ENCODE results near the gene SARS2. TPM values are rescaled to one million over a fixed set of nuclear protein-coding genes. Genes with fewer than 3 reads are reported as not detected.

SARS2 gene
- total RNA-seq, 1 donor from 2014 or later, result 45.8 TPM

DNA sequence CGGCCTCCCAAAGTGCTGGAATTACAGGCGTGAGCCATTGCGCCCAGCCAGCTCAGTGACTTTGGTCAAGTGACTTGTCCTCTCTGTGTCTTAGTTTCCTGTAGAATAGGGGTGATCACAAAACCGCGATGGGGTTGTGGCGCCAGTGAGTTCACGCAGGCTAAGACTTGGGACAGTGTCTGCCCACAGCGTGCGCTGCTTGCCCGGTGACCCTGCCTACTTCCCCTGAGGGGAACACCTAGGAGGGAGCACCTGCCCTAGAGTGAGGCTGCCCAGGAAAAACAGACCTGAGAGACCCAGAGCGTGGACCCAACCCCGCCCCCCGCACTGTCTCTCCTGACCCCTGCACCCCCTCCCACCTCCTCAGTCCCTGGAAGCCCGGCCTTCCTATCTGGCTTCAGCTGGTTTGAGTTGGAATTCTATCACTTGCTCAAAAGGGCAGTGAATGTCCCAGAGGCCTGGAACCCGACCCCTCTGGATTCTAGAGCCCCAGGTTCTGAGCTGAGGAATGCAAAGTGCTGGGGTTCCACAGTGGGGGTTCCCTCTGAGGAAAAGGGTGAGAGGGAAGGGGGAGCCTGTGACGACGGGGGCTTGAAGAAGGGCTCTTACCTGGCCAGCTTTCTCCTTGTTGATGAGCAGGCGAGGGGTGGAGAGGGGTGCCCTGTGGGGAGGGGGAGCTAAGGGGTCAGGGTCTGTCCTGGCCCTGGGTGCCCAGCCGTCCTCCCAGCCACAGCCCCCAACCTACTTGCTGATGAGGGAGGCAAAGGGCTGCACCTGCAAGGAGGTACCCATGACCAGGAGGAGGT lies 50.3 kb downstream of the SARS2 start:
- Histone ChIP-seq H3K4me2 (no peak overlapping the region), H3K4me1 (peaks cover 8% of the 10 kb centered on the region), H4K20me1 (ENCODE audit: low read depth) (no peaks in the 10 kb centered on the region), H2AFZ (replicated peaks) (no peak overlapping the region), H3K4me3 (no peak overlapping the region), H3F3A (ENCODE audit: low read depth) (no peaks in the 10 kb centered on the region), H3K9me3 (ENCODE audit: low read depth) (no peaks in the 10 kb centered on the region), H3K27me3 (no peaks in the 10 kb centered on the region), H3K36me3 (no peaks in the 10 kb centered on the region), H3K9ac (no peak overlapping the region), H3K79me2 (ENCODE audit: low read depth) (no peaks in the 10 kb centered on the region), H3K27ac (no peak overlapping the region)
- Mint-ChIP-seq H3K9me3 (no peaks in the 10 kb centered on the region), H3K4me3 (peak overlapping the region; percentile 21), H3K27me3 (ENCODE audit: insufficient read depth, low read depth) (peaks cover 8% of the 10 kb centered on the region), H3K36me3 (no peaks in the 10 kb centered on the region), H3K4me1 (peaks cover 8% of the 10 kb centered on the region), H3K27ac (no peak overlapping the region)
- TF ChIP-seq EZH2 (IDR thresholded peaks at IDR 0.05) (no peak), EZH2phosphoT487 (IDR thresholded peaks at IDR 0.05) (no peak)
- TF ChIP-seq, protein P1, sequence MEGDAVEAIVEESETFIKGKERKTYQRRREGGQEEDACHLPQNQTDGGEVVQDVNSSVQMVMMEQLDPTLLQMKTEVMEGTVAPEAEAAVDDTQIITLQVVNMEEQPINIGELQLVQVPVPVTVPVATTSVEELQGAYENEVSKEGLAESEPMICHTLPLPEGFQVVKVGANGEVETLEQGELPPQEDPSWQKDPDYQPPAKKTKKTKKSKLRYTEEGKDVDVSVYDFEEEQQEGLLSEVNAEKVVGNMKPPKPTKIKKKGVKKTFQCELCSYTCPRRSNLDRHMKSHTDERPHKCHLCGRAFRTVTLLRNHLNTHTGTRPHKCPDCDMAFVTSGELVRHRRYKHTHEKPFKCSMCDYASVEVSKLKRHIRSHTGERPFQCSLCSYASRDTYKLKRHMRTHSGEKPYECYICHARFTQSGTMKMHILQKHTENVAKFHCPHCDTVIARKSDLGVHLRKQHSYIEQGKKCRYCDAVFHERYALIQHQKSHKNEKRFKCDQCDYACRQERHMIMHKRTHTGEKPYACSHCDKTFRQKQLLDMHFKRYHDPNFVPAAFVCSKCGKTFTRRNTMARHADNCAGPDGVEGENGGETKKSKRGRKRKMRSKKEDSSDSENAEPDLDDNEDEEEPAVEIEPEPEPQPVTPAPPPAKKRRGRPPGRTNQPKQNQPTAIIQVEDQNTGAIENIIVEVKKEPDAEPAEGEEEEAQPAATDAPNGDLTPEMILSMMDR (IDR thresholded peaks at IDR 0.05), result no peak
- DNase-seq (ENCODE audit: low spot score), result peak; percentile 31

DNA sequence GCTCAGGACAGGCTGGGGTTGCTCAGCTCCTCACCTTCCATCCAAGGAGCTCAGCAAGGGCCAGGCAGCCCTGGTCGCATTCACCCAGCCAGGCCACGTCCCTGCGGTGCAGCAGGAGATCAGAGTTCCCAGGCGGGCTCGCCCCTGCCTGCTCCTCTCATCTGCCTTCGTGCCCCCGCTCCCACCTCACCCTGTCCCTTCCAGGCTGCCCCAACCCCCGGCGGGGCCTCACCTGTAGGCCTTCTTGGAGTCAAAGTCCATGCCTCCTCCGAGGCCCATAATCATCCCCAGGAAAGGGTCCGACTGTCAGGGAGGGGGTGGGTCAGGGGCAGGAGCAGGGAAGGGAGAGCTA lies 51.2 kb downstream of the SARS2 start:
- no peaks in the 10 kb centered on the region for H3K79me2 ChIP-seq (ENCODE audit: low read depth)
- no peaks in the 10 kb centered on the region for H3K36me3 Mint-ChIP-seq
- H4K20me1 ChIP-seq (ENCODE audit: low read depth), result no peaks in the 10 kb centered on the region
- H3K27ac Mint-ChIP-seq, result no peak overlapping the region
- DNase-seq (ENCODE audit: low spot score), result no peak
- no peaks in the 10 kb centered on the region for H3F3A ChIP-seq (ENCODE audit: low read depth)
- H3K27me3 Mint-ChIP-seq (ENCODE audit: insufficient read depth, low read depth), result peaks cover 6% of the 10 kb centered on the region
- no peaks in the 10 kb centered on the region for H3K9me3 ChIP-seq (ENCODE audit: low read depth)
- no peaks in the 10 kb centered on the region for H3K9me3 Mint-ChIP-seq
- peaks cover 8% of the 10 kb centered on the region for H3K4me1 ChIP-seq
- no peak overlapping the region for H2AFZ ChIP-seq (replicated peaks)
- peaks cover 8% of the 10 kb centered on the region for H3K4me1 Mint-ChIP-seq
- TF ChIP-seq EZH2 (IDR thresholded peaks at IDR 0.05) (no peak), EZH2phosphoT487 (IDR thresholded peaks at IDR 0.05) (no peak)
- TF ChIP-seq, protein P1 (IDR thresholded peaks at IDR 0.05), result no peak
- no peak overlapping the region for H3K27ac ChIP-seq
- H3K4me3 ChIP-seq, result no peak overlapping the region
- H3K27me3 ChIP-seq, result no peaks in the 10 kb centered on the region
- no peaks in the 10 kb centered on the region for H3K36me3 ChIP-seq
- no peak overlapping the region for H3K4me3 Mint-ChIP-seq
- H3K9ac ChIP-seq, result no peak overlapping the region
- H3K4me2 ChIP-seq, result no peak overlapping the region

DNA sequence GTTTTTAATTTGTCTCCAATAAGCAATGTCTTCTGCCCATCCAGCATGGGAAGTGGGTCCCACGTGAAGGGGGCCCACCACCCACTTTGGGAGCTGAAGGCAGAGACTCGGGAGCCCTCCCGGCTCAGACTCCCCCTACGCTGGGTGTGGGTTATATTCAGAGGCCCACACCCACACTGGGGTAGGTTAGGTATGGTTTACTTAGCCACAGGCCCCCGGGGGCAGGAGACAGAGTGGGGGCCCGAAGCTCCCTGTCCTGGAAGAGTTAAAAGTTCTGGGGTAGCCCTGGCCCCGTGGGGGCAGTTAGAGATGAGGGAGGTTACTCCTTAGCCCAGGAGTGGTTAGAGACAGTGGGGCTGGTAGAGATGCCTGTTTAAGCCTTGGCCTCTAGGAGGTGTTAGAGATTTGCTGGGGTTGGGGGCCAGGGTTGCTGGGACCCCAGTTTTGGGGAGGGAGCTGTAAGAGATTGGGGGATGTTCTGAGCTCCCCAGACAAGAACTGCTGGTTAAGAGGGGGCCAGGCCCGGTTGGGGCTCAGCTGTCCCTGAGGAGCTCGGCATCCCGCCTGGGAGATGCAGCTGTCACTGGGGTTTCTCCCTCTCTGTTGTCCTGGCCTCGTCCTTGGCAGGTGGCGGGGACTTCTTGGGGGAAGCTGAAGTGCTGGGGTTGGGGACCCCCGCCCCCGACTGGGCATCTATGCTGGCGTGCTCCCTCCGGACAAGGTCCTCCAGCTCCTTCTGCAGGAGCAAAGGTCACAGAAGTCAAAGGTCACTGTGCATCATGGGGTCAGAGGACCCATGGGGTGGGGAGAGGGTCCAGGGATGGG lies 51.8 kb downstream of the SARS2 start:
- H3K27me3 ChIP-seq, result no peaks in the 10 kb centered on the region
- no peak overlapping the region for H2AFZ ChIP-seq (replicated peaks)
- no peak overlapping the region for H3K27ac ChIP-seq
- H3F3A ChIP-seq (ENCODE audit: low read depth), result no peaks in the 10 kb centered on the region
- peaks cover 8% of the 10 kb centered on the region for H3K27me3 Mint-ChIP-seq (ENCODE audit: insufficient read depth, low read depth)
- no peak overlapping the region for H3K4me3 Mint-ChIP-seq
- no peaks in the 10 kb centered on the region for H3K9me3 Mint-ChIP-seq
- H3K4me1 Mint-ChIP-seq, result peaks cover 8% of the 10 kb centered on the region
- no peaks in the 10 kb centered on the region for H3K9me3 ChIP-seq (ENCODE audit: low read depth)
- H4K20me1 ChIP-seq (ENCODE audit: low read depth), result no peaks in the 10 kb centered on the region
- no peaks in the 10 kb centered on the region for H3K36me3 Mint-ChIP-seq
- H3K27ac Mint-ChIP-seq, result no peak overlapping the region
- DNase-seq (ENCODE audit: low spot score), result no peak
- TF ChIP-seq EZH2phosphoT487 (IDR thresholded peaks at IDR 0.05) (no peak), EZH2 (IDR thresholded peaks at IDR 0.05) (no peak)
- TF ChIP-seq, protein P1 (IDR thresholded peaks at IDR 0.05), result no peak
- H3K79me2 ChIP-seq (ENCODE audit: low read depth), result no peaks in the 10 kb centered on the region
- H3K4me2 ChIP-seq, result no peak overlapping the region
- no peaks in the 10 kb centered on the region for H3K36me3 ChIP-seq
- H3K4me1 ChIP-seq, result peaks cover 8% of the 10 kb centered on the region
- no peak overlapping the region for H3K9ac ChIP-seq
- no peak overlapping the region for H3K4me3 ChIP-seq
